Stimulated activated CD8-positive, alpha-beta memory T cell treated with anti-CD3 and anti-CD28 coated beads, Interleukin-4, amount 100 ng/mL, for 24 hours (primary cell): Measurements from ENCODE around the gene CPXCR1.
"Not testable (repeated sequence)": the region's sequence is repeated elsewhere in the genome, so short reads cannot be mapped to it uniquely, and the experiment has no call there.

ENCODE experiments used
- DNase-seq: peaks from one replicate; pipeline ENCODE4 v3.0.0-alpha.2; 2020; ENCODE audit warnings: low read depth

The CPXCR1 gene

DNA sequence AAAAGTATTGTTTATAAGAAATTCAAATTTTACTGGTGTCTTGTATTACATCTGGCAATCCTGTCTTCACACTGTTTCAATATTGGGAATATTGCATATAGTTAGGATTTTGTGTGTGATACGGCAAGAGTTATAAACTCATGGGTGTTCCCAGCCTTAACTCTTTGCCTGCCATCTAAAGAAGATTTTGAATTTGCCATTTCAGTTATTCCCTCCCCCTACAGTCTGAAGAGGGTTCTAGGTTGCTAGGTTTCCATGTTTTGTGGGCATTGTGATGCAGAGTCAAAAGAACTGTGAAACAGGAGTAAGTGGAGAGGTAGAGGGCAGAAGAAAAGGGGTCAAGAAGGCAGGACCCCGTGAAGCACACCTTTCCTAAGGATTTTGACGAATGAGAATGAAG, at the start of gene CPXCR1:
CPXCR1 (plus strand) TSS at position 301 of the 400 bp plus-strand sequence. CDS start 6,190 bp downstream, outside the sequence.
- DNase-seq = no peak

DNA sequence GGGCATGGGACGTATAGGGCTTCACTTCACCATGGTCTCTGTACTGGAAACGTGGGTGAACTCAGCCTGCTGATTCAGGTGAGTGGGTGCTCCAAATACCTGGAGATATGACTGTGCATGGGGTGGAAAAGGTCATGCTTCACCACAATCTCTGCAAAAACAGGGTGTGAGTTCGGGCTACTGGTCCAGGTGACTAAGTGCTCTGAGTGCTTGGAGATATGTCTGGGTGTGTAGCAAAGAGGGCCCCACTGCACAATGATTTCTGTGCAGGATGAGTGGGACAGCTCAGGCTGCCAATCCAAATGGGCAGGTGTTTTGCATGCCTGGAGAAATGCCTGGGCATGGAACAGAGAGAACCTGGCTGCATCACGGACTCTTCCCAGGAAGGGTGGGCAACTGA, 11.2 kb upstream of the CPXCR1 start:
- DNase-seq = no peak

DNA sequence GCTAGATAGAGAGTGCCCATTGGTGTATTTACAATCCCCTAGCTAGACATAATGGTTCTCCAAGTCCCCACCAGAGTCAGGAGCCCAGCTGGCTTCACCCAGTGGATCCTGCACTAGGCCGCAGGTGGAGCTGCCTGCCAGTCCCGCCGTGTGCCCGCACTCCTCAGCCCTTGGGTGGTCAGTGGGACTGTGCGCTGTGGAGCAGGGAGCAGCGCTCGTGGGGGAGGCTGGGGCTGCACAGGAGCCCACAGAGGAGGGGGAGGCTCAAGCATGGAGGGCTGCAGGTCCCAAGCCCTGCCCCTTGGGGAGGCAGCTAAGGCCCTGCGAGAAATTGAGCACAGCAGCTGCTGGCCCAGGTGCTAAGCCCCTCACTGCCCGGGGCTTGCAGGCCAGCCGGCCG, 810 bp upstream of the CPXCR1 start:
- DNase-seq = not testable (repeated sequence)

DNA sequence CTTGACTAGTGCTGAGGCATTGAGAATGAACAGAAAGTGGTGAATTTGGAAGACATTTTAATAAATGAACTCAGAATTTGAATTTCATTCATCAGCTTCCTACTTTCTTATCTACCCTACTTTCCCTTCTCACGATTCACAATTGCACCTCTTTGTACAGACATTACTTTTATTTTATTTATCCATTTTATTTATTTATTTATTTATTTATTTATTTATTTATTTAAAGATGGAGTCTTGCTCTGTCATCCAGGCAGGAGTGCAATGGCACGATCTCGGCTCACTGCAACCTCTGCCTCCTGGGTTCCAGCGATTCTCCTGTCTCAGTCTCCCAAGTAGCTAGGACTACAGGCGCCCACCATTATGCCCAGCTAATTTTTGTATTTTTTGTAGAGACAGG, 5.3 kb downstream of the CPXCR1 start:
- not testable (repeated sequence) for DNase-seq

DNA sequence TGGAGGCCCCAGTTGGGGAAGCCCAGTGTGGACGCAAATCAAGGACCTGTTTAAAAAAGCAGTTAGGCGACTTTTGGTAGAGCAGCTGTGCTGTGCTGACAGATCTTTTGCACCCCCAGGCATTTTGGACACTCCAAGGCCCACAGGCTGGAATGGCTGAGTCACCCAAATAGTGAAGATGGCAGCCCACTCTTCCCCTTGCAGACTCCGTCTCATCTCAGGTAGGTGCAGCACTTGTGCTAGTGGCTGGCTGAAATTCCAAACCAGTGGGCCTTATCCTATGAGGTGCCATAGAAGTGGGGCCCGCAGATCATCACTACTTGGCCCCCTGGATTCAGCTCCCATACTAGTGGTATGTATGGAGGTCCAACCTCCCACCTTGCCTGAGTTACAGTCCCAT, 42.8 kb downstream of the CPXCR1 start:
- DNase-seq = no peak
